Activated T-cell treated with anti-CD3 and anti-CD28 coated beads, Interleukin-2, amount 50 U/mL, for 4 hours (primary cell): ENCODE results near the gene CHD6. TPM values are rescaled to one million over a fixed set of nuclear protein-coding genes. Genes with fewer than 3 reads are reported as not detected.

Source experiments
- ATAC-seq, 2 donors: fragments of 200-7000 bp; cut with Tn5 transposase; one replicate each; pipeline ENCODE4 v1.10.0; 2021
- DNase-seq: peaks from one replicate; pipeline ENCODE4 v3.0.0-alpha.2; 2020
- H3K27me3 Mint-ChIP-seq: one replicate; pipeline ENCODE4 v1.8.0; 2021; ENCODE audit warnings: low read depth, mixed read lengths
- H3K36me3 Mint-ChIP-seq: one replicate; pipeline ENCODE4 v1.8.0; 2022; ENCODE audit warnings: mixed read lengths; ENCODE audit not compliant: insufficient read depth
- H3K4me1 Mint-ChIP-seq: one replicate; pipeline ENCODE4 v1.8.0; 2021; ENCODE audit warnings: low read depth, mixed read lengths
- H3K4me3 Mint-ChIP-seq: one replicate; pipeline ENCODE4 v1.8.0; 2021; ENCODE audit warnings: mild to moderate bottlenecking, moderate library complexity, mixed read lengths
- H3K9me3 Mint-ChIP-seq: one replicate; pipeline ENCODE4 v1.8.0; 2021; ENCODE audit warnings: mixed read lengths
- total RNA-seq, 3 donors: library from RNA; stranded (reverse); gene quantifications; one replicate each; pipeline ENCODE4 v1.2.1, GENCODE V29; 2021

Gene CHD6
- total RNA-seq, 3 donors from 2014 or later, result 13.7 to 15.8 (median 15.5) TPM

DNA sequence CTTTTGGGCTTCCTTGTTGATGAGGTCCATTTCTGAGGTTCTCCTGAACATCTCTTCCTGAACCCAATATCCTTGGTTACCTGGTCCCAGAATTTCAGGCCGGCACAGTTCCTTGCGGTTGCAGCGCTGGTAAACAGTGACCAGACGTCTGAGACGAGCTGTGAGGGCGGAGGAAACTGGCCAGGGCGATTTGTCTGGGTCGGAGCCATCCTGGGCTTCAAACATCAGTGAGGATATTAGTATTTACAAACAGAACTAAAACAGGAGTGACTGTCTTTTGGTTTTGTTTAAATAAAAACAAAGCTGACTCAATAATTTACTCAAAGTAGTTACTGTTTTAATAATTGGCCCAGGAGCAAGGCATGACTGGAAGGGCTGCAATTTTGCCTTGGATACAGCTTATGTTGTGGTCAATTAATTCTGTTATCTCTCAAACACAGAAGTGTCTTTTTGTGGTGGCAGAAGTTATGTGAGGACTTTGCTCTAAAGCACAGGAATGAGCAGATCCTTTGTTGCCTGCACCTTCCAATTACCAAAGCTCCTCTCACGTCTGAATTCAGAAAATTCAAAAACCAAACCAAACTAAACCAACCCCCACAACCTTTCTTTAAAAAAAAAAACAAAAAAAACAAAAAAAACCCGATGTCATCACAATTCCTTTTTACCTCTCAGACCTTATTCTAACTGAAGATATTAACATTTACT lies 192.8 kb downstream of the CHD6 start:
- Mint-ChIP-seq H3K4me1 (peaks cover 18% of the 10 kb centered on the region), H3K9me3 (no peaks in the 10 kb centered on the region), H3K36me3 (peaks cover 75% of the 10 kb centered on the region), H3K4me3 (no peak overlapping the region), H3K27me3 (no peaks in the 10 kb centered on the region)
- DNase-seq, result no peak
- ATAC-seq, result no peak

- Mint-ChIP-seq H3K4me1 (peaks cover 16% of the 10 kb centered on the region), H3K9me3 (no peaks in the 10 kb centered on the region), H3K36me3 (peaks cover 74% of the 10 kb centered on the region), H3K4me3 (no peak overlapping the region), H3K27me3 (no peaks in the 10 kb centered on the region)
- DNase-seq, result no peak
- ATAC-seq, result no peak
Observed at GRCh38 chr20:41424546-41424945, 193.6 kb downstream of the CHD6 start.

GRCh38 chr20:41424011-41424410 lies 194.2 kb downstream of the CHD6 start:
- Mint-ChIP-seq H3K36me3 (peaks cover 71% of the 10 kb centered on the region), H3K4me1 (peaks cover 12% of the 10 kb centered on the region), H3K4me3 (no peak overlapping the region), H3K27me3 (no peaks in the 10 kb centered on the region), H3K9me3 (no peaks in the 10 kb centered on the region)
- no peak for ATAC-seq
- DNase-seq, result no peak

DNA sequence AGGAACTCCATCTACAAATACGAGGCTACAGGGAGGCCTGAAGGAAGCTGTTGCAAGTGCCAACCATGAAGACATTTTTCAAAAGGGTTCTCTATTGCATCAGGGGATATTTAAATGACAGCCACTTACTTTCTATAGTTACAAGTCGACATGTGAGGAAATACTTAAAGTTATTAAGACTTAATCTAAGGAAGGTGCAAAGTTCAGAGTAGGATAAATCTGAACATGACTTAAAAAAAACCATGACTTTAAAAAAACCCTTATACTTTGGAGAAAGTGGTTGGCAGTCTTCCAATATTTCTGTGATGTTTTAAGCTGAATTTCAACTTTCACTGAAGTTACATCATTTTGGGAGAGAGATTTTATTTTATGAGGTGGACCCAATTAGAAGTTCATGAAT lies 195.2 kb downstream of the CHD6 start:
- Mint-ChIP-seq H3K4me1 (peaks cover 3% of the 10 kb centered on the region), H3K27me3 (no peaks in the 10 kb centered on the region), H3K36me3 (peaks cover 69% of the 10 kb centered on the region), H3K9me3 (no peaks in the 10 kb centered on the region), H3K4me3 (no peak overlapping the region)
- DNase-seq (no peak), ATAC-seq (no peak)

DNA sequence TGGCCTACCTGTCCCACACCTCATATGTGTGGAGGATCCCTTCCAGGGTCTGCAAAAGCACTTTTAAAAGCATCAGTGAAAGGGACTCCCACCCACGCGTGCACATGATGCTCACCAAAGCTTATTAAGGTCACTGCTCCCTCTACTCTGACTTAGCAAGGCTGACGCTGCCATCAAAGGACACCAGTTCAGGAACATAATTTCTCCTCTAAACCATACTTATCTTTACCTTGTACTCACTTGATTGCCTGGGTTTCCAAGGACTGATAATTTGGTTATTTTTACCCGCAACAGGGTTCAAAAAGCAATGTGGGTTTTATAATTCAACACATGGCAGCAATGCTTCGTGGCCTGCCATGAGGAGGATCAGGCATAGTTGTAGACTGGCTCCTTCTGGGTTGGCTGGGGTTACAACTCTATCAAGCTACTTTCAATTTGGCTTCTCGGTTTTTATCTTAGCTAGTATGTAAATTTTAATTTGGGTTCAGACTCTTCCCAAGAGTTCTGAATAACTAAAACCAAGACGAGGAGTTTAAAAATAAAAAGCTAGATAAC lies 199.4 kb downstream of the CHD6 start:
- Mint-ChIP-seq H3K27me3 (no peaks in the 10 kb centered on the region), H3K9me3 (no peaks in the 10 kb centered on the region), H3K4me3 (no peak overlapping the region), H3K36me3 (peaks cover 72% of the 10 kb centered on the region), H3K4me1 (no peaks in the 10 kb centered on the region)
- DNase-seq (no peak), ATAC-seq (no peak)

GRCh38 chr20:41418031-41418430 lies 200.1 kb downstream of the CHD6 start:
- Mint-ChIP-seq H3K4me3 (no peak overlapping the region), H3K36me3 (peaks cover 69% of the 10 kb centered on the region), H3K4me1 (no peaks in the 10 kb centered on the region), H3K9me3 (no peaks in the 10 kb centered on the region), H3K27me3 (no peaks in the 10 kb centered on the region)
- DNase-seq, result no peak
- no peak for ATAC-seq

- Mint-ChIP-seq H3K27me3 (no peaks in the 10 kb centered on the region), H3K9me3 (no peaks in the 10 kb centered on the region), H3K4me3 (no peak overlapping the region), H3K4me1 (no peaks in the 10 kb centered on the region), H3K36me3 (peaks cover 54% of the 10 kb centered on the region)
- ATAC-seq, result no peak
- no peak for DNase-seq
Observed at GRCh38 chr20:41415191-41415590, 203.0 kb downstream of the CHD6 start.

DNA sequence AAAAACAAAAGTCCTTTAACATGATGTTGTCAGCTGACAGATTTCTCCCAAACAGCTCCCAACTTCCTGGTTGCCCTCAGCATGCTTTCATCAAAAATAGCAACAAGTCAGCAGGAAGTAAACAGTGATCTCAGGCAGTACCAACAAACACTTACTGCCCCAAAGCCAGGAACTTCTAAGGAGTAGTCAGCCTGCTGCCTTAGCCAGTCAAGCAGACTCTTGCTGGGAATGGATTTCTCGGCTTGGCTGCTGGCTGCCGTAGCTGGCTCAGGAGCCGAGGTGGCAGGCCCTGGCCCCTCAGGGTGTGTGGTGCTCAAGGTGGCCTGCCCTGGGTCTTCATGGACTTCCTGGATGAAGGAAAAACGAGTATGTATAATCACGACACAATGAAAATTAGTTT lies 205.0 kb downstream of the CHD6 start:
- H3K9me3 Mint-ChIP-seq, result no peaks in the 10 kb centered on the region
- H3K4me3 Mint-ChIP-seq, result no peak overlapping the region
- peaks cover 57% of the 10 kb centered on the region for H3K36me3 Mint-ChIP-seq
- H3K4me1 Mint-ChIP-seq, result peaks cover 15% of the 10 kb centered on the region
- H3K27me3 Mint-ChIP-seq, result no peaks in the 10 kb centered on the region
- ATAC-seq (no peak), DNase-seq (no peak)

DNA sequence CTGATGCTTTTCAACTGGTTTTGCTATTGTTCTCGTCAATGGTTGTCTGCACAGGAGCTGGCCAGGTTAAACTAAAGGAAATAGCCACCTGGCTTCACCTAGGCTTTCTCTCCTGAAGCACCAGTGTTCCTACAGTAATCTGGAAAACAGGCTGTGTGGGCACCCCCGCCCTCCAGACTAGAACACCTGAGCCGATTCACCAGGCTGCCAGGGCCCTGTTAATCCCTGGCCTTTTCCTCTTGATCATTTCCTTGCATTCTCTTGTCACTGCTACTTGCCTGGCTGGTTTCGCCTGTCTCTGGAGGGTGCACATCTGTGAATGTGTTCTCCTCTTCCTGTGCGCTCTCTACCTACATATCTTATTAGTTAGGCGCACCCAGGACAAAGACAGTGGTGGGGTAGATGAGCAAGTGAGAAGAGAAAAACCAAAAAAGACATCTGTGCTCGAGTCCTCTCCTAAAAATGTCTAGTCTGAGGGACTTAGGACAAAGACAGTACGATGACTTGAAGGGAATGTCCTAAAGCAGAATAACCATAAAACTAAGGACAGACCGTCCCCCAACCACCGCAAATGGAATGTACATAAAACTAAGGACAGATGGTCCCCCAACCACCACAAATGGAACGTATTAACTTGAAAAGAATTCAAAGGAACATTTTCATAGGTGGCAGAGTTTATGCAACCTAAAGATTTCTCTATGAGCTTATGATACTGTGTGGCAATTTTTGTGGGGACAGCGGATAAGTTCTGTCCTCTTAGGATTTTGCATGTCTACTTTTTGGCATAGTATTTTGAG lies 205.7 kb downstream of the CHD6 start:
- no peak for ATAC-seq
- peaks cover 15% of the 10 kb centered on the region for H3K4me1 Mint-ChIP-seq
- H3K27me3 Mint-ChIP-seq, result no peaks in the 10 kb centered on the region
- no peak overlapping the region for H3K4me3 Mint-ChIP-seq
- DNase-seq, result no peak
- H3K36me3 Mint-ChIP-seq, result peaks cover 52% of the 10 kb centered on the region
- H3K9me3 Mint-ChIP-seq, result no peaks in the 10 kb centered on the region

DNA sequence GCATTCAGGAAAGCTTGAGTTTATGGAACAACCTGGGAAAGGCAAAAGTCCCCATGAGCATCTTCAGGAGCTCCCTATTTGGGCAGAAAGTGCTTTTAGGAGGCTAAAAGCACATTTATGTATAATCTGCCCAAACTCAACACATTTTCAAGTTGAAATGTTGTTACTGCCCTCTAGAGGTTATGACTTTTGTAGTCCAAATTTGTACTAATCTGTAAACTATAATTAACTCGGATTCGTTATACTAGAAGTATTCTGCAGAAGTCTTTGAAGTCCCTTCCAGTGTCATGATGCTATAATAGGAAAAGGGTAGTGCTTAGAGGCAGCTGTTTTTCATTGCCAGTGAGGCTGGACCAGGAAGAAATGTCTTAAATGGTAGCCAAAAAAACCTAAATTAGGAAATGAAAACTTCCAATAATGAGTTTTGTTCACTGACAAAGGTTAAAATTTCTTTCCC lies 206.8 kb downstream of the CHD6 start:
- H3K9me3 Mint-ChIP-seq, result no peaks in the 10 kb centered on the region
- H3K27me3 Mint-ChIP-seq, result no peaks in the 10 kb centered on the region
- ATAC-seq (no peak), DNase-seq (no peak)
- H3K4me3 Mint-ChIP-seq, result no peak overlapping the region
- H3K4me1 Mint-ChIP-seq, result peaks cover 15% of the 10 kb centered on the region
- peaks cover 53% of the 10 kb centered on the region for H3K36me3 Mint-ChIP-seq

GRCh38 chr20:41408986-41409385 lies 209.2 kb downstream of the CHD6 start:
- H3K27me3 Mint-ChIP-seq, result no peaks in the 10 kb centered on the region
- H3K9me3 Mint-ChIP-seq, result no peaks in the 10 kb centered on the region
- H3K4me3 Mint-ChIP-seq, result no peak overlapping the region
- H3K4me1 Mint-ChIP-seq, result peaks cover 15% of the 10 kb centered on the region
- ATAC-seq (no peak), DNase-seq (no peak)
- H3K36me3 Mint-ChIP-seq, result peaks cover 48% of the 10 kb centered on the region

DNA sequence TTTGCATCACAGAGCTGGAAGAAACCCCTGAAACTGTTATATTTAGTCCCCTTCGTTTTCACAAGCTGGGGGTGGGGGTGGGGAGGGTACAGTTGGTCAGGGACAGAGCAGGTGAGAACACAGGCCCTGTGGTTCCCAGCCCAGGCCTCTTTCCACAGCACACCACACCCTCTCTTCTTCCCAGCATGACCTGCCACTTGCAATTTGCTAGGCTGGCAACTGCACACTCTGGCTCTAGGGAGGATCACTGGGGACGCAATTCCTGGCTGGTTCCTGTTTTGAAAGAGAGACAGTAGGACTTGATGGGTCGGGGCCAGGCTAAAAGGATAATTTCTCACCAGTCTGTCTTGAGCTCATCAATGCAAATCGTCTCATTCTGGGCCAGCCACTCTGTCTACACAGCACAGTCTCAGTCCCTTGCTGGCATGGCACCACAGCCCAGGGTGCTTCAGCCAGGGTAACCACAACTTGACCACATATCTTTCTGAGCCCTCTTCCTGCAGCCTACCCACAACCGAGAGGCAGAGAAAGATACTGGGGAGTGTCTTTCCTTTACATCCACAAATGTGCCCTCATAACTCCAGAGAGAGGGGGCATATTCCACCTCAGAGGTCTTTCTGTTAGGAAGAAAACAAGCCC lies 209.9 kb downstream of the CHD6 start:
- Mint-ChIP-seq H3K9me3 (no peaks in the 10 kb centered on the region), H3K4me3 (no peak overlapping the region), H3K27me3 (no peaks in the 10 kb centered on the region), H3K4me1 (peaks cover 15% of the 10 kb centered on the region), H3K36me3 (peaks cover 44% of the 10 kb centered on the region)
- ATAC-seq (no peak), DNase-seq (no peak)

DNA sequence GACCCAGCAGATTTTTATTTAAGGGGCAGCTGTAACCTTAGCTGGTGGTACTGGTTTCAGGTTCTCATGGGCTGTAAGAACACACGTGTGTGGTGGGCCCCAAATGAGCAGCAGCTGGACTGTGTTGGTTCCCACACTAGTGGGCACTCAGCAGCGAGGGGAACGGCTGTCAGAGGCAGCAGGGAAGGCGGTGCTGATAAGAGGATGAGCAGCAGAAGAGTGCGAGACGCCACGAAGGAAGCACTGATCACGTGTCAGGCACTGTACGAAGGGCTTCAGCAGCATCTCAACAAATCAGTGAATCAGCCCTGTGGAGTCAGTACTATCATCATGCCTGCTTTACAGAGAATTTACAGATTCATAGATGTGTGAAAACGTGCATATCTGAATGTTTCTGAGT lies 210.6 kb downstream of the CHD6 start:
- Mint-ChIP-seq H3K9me3 (no peaks in the 10 kb centered on the region), H3K27me3 (no peaks in the 10 kb centered on the region), H3K36me3 (peaks cover 46% of the 10 kb centered on the region), H3K4me3 (no peak overlapping the region), H3K4me1 (peaks cover 15% of the 10 kb centered on the region)
- ATAC-seq, result peak in 1 of 2 donors; percentile 32
- no peak for DNase-seq

- ATAC-seq (no peak), DNase-seq (no peak)
- peaks cover 15% of the 10 kb centered on the region for H3K4me1 Mint-ChIP-seq
- H3K9me3 Mint-ChIP-seq, result no peaks in the 10 kb centered on the region
- peaks cover 46% of the 10 kb centered on the region for H3K36me3 Mint-ChIP-seq
- no peak overlapping the region for H3K4me3 Mint-ChIP-seq
- H3K27me3 Mint-ChIP-seq, result no peaks in the 10 kb centered on the region
Observed at GRCh38 chr20:41406896-41407444, 211.2 kb downstream of the CHD6 start.
